NOMO-1 treated with dmso at 0.1 percent for 144 hours (cell line): ENCODE results near the gene ARSK.
A peak's percentile ranks its signal among the peaks of the same experiment; 100 is the strongest.
"Not testable (repeated sequence)": the region's sequence is repeated elsewhere in the genome, so short reads cannot be mapped to it uniquely, and the experiment has no call there.

Experiments used
- DNase-seq: peaks from one replicate; lab custom pipeline; 2025; ENCODE audit not compliant: unreplicated experiment; lab: John Stamatoyannopoulos, UW

The ARSK gene

GRCh38 chr5:95620870-95621838 is 66.3 kb downstream of the ARSK start:
- peak; percentile 20 for DNase-seq

- DNase-seq, result peak; percentile 5
These were observed 67.1 kb downstream of the ARSK start for GRCh38 chr5:95621839-95622629.

DNA sequence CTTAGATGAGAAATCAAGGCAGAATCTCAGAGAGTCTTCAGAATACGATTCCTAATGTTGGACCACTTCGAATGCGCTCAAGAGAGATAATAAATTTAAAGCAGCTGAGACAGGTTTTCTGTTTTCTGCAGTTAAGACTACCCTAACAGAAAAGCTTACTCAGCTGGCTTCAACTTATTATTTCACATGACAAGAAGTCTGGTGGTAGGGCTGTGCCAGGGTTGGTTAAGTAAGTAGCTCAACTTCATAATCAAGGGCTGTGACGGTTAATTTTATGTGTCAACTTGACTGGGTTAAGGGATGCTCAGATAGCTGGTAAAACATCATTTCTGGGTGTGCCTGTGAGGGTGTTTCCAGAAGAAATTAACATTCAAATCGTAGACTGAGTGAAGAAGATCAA is 68.8 kb downstream of the ARSK start:
- DNase-seq, result no peak

GRCh38 chr5:95624368-95624767 is 69.5 kb downstream of the ARSK start:
- DNase-seq, result no peak

- no peak for DNase-seq
These were observed 71.8 kb downstream of the ARSK start for GRCh38 chr5:95626701-95627100.

GRCh38 chr5:95627971-95628810 is 73.3 kb downstream of the ARSK start:
- no peak for DNase-seq

GRCh38 chr5:95628933-95629332 is 74.0 kb downstream of the ARSK start:
- no peak for DNase-seq

- no peak for DNase-seq
These were observed 75.6 kb downstream of the ARSK start for GRCh38 chr5:95630394-95630917.

DNA sequence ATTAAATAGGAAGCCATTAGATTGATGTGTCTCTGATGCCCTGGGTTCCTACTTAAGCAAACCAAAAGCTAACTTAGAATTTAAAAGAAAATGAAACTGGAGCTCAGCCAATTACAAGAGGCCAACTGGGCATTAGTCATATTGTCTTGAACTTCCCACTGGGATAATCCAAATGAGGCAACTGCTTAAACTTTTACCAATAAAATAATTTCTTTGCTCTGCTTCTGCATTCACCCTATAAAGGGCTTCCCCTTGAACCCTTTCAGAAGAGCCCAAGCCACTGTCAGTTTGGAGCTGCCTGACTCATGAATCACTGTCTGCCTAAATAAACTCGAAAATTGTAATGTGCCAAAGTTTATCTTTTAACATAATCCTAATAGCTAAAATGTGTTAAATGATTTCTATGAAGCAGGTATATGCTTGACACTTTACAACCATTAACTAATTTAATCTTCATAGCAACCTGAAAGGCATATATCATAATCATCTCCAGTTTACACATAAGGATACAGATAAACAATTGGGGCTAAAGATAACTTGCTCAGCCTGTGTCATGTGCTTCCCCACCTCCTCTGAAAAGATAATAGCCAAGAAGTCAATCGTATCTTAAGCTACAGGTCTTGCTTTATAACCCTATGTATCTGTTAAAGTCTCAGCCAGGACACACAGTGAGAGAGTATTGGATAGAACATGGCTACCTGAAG is 76.5 kb downstream of the ARSK start:
- no peak for DNase-seq

GRCh38 chr5:95631991-95632675 is 77.2 kb downstream of the ARSK start:
- DNase-seq, result no peak

- not testable (repeated sequence) for DNase-seq
These were observed 78.0 kb downstream of the ARSK start for GRCh38 chr5:95632942-95633341.

DNA sequence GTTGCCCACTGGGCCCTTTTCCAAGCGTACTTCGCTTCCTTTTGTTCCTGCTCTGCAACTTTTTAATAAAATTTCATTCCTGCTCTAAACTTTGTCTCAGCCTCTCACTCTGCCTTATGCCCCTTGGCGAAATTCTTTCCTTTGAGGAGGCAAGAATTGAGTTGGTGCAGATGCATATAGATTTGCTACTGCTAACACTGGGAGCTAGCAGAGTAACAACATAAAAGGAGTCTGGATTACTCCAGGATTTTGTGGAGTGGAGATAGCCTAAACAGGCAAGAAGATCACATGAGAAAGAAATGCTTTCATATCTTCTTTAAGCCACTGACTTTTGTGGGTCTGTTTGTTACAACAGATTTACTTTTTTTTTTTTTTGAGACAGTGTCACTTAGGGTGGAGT is 78.8 kb downstream of the ARSK start:
- no peak for DNase-seq

DNA sequence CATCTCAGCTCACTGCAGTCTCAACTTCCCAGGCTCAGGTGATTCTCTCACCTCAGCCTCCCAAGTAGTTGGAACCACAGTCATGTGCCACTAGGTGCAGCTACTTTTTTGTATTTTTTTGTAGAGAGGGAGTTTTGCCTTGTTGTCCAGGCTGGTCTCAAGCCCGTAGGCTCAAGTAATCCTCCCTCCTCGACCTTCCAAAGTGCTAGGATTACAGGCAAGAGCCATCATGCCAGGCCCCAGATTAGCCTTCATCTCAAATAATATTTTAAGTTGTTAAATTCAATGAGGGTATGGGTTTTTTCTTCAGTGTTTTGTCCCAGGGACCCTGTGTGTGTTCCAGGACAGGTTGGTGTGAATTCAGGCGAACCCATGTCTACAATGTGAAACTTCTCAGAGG is 79.2 kb downstream of the ARSK start:
- DNase-seq, result no peak

GRCh38 chr5:95638632-95639031 is 83.7 kb downstream of the ARSK start:
- DNase-seq, result no peak

GRCh38 chr5:95641741-95642220 is 86.9 kb downstream of the ARSK start:
- no peak for DNase-seq

GRCh38 chr5:95643152-95643551 is 88.3 kb downstream of the ARSK start:
- DNase-seq, result no peak

GRCh38 chr5:95644351-95645042 is 89.6 kb downstream of the ARSK start:
- DNase-seq, result peak; percentile 24

DNA sequence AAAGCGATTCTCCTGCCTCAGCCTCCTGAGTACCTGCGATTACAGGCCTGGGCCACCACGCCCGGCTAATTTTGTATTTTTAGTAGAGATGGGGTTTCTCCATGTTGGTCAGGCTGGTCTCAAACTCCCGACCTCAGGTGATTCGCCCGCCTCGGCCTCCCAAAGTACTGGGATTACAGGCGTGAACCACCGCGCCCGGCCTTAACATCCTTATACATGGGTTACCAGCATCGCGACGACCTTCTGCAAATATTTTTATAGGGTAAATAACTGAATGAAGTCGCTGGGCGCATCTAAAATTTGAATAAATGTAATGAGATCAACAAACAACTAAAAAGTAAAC is 91.3 kb downstream of the ARSK start:
- not testable (repeated sequence) for DNase-seq
